ENCODE data around the gene SLC35E2B.
"Not testable (repeated sequence)": the region's sequence is repeated elsewhere in the genome, so short reads cannot be mapped to it uniquely, and the experiment has no call there.

DNA sequence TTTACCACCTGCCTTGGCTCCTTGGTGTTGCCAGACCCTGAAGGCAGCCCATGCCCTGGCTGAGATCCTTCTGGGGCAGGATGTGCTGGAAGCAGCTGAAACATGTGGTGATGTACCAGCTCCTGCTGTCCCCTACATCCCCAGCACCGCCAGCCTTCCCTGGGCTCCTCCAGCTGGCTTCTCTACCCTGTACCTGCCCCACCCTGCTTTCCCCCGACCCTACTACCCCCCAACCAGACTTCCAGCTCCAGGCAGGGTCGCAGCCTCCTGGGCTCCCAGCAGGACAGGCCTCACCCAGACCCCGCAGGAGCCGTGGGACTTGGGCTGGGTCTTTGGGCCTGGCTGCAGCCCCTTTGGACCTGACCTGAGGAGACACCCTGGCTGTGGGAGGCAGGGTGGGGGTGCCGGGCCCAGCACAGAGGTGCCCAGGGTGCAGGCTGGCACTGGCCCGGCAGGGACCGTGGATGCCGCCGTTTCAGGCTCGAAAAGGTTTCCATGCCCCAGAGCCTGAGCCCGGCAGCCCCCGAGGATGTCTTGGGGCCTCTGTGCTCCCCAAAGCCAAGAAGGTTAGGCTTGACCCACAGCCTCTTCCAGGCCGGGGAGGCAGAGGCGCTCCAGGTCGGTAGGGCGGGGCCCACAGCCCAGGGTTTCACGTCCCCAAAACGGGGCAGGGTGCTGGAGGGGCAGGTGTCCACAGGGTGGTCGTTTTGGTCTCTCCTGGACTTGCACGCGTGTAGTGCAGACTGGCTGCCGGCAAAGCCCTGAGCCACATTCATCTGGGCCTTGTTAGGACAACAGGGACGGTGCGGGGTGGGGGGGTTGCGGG is 5.0 kb upstream of the SLC35E2B start:
- TF ChIP-seq, protein P1, sequence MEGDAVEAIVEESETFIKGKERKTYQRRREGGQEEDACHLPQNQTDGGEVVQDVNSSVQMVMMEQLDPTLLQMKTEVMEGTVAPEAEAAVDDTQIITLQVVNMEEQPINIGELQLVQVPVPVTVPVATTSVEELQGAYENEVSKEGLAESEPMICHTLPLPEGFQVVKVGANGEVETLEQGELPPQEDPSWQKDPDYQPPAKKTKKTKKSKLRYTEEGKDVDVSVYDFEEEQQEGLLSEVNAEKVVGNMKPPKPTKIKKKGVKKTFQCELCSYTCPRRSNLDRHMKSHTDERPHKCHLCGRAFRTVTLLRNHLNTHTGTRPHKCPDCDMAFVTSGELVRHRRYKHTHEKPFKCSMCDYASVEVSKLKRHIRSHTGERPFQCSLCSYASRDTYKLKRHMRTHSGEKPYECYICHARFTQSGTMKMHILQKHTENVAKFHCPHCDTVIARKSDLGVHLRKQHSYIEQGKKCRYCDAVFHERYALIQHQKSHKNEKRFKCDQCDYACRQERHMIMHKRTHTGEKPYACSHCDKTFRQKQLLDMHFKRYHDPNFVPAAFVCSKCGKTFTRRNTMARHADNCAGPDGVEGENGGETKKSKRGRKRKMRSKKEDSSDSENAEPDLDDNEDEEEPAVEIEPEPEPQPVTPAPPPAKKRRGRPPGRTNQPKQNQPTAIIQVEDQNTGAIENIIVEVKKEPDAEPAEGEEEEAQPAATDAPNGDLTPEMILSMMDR (IDR thresholded peaks at IDR 0.05; ENCODE audit: insufficient read depth, low read length): not testable (repeated sequence)
- not testable (repeated sequence) for TF ChIP-seq POLR2AphosphoS5 (IDR thresholded peaks at IDR 0.05; ENCODE audit: low read depth)
- TF ChIP-seq, protein P2, sequence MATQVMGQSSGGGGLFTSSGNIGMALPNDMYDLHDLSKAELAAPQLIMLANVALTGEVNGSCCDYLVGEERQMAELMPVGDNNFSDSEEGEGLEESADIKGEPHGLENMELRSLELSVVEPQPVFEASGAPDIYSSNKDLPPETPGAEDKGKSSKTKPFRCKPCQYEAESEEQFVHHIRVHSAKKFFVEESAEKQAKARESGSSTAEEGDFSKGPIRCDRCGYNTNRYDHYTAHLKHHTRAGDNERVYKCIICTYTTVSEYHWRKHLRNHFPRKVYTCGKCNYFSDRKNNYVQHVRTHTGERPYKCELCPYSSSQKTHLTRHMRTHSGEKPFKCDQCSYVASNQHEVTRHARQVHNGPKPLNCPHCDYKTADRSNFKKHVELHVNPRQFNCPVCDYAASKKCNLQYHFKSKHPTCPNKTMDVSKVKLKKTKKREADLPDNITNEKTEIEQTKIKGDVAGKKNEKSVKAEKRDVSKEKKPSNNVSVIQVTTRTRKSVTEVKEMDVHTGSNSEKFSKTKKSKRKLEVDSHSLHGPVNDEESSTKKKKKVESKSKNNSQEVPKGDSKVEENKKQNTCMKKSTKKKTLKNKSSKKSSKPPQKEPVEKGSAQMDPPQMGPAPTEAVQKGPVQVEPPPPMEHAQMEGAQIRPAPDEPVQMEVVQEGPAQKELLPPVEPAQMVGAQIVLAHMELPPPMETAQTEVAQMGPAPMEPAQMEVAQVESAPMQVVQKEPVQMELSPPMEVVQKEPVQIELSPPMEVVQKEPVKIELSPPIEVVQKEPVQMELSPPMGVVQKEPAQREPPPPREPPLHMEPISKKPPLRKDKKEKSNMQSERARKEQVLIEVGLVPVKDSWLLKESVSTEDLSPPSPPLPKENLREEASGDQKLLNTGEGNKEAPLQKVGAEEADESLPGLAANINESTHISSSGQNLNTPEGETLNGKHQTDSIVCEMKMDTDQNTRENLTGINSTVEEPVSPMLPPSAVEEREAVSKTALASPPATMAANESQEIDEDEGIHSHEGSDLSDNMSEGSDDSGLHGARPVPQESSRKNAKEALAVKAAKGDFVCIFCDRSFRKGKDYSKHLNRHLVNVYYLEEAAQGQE (IDR thresholded peaks at IDR 0.05; ENCODE audit: insufficient replicate concordance, low read depth): not testable (repeated sequence)

All from HL-60 (cell line).